Measurements from ENCODE around the gene CCIN.

The CCIN gene

GRCh38 chr9:36193023-36193422 lies 23.8 kb downstream of the CCIN start:
- DNase-seq = no peak

- DNase-seq = no peak
Measured at GRCh38 chr9:36194326-36195000, 25.3 kb downstream of the CCIN start.

- no peak for DNase-seq
Measured at GRCh38 chr9:36204906-36205547, 35.8 kb downstream of the CCIN start.

- no peak for DNase-seq
Measured at GRCh38 chr9:36207016-36207415, 37.8 kb downstream of the CCIN start.

- DNase-seq = no peak
Measured at GRCh38 chr9:36207546-36208012, 38.4 kb downstream of the CCIN start.

GRCh38 chr9:36208521-36209253 lies 39.5 kb downstream of the CCIN start:
- no peak for DNase-seq

- DNase-seq = no peak
Measured at GRCh38 chr9:36210722-36211121, 41.5 kb downstream of the CCIN start.

GRCh38 chr9:36211510-36211909 lies 42.3 kb downstream of the CCIN start:
- no peak for DNase-seq

- DNase-seq = no peak
Measured at GRCh38 chr9:36213387-36213786, 44.2 kb downstream of the CCIN start.

GRCh38 chr9:36213989-36214388 lies 44.8 kb downstream of the CCIN start:
- no peak for DNase-seq

- DNase-seq = no peak
Measured at GRCh38 chr9:36214571-36214970, 45.4 kb downstream of the CCIN start.

GRCh38 chr9:36217256-36217968 lies 48.2 kb downstream of the CCIN start:
- DNase-seq = no peak

GRCh38 chr9:36218011-36218410 lies 48.8 kb downstream of the CCIN start:
- no peak for DNase-seq

- DNase-seq = no peak
Measured at GRCh38 chr9:36218411-36218901, 49.3 kb downstream of the CCIN start.
